ENCODE data around the gene CLK3.
A peak's percentile ranks its signal among the peaks of the same experiment; 100 is the strongest.
"Not testable (repeated sequence)": the region's sequence is repeated elsewhere in the genome, so short reads cannot be mapped to it uniquely, and the experiment has no call there.

CLK3 gene

GRCh38 chr15:74621936-74622335 is 6.3 kb downstream of the CLK3 start:
- no peak for DNase-seq (ENCODE audit: low spot score)

- no peak for DNase-seq (ENCODE audit: low spot score)
Observed at GRCh38 chr15:74622758-74623157, 7.1 kb downstream of the CLK3 start.

- DNase-seq (ENCODE audit: low spot score): no peak
Observed at GRCh38 chr15:74624020-74624602, 8.5 kb downstream of the CLK3 start.

- DNase-seq (ENCODE audit: low spot score): no peak
Observed at GRCh38 chr15:74625693-74626092, 10.1 kb downstream of the CLK3 start.

- no peak for DNase-seq (ENCODE audit: low spot score)
Observed at GRCh38 chr15:74626336-74626735, 10.7 kb downstream of the CLK3 start.

- no peak for DNase-seq (ENCODE audit: low spot score)
Observed at GRCh38 chr15:74626752-74627692, 11.4 kb downstream of the CLK3 start.

- DNase-seq (ENCODE audit: low spot score): no peak
Observed at GRCh38 chr15:74627766-74628165, 12.1 kb downstream of the CLK3 start.

- DNase-seq (ENCODE audit: low spot score): no peak
Observed at GRCh38 chr15:74628199-74628598, 12.6 kb downstream of the CLK3 start.

- DNase-seq (ENCODE audit: low spot score): no peak
Observed at GRCh38 chr15:74628949-74629348, 13.3 kb downstream of the CLK3 start.

GRCh38 chr15:74629696-74630095 is 14.1 kb downstream of the CLK3 start:
- not testable (repeated sequence) for DNase-seq (ENCODE audit: low spot score)

- DNase-seq (ENCODE audit: low spot score): no peak
Observed at GRCh38 chr15:74630284-74631086, 14.8 kb downstream of the CLK3 start.

- no peak for DNase-seq (ENCODE audit: low spot score)
Observed at GRCh38 chr15:74631087-74631385, 15.4 kb downstream of the CLK3 start.

GRCh38 chr15:74631408-74631807 is 15.8 kb downstream of the CLK3 start:
- no peak for DNase-seq (ENCODE audit: low spot score)

GRCh38 chr15:74631935-74632560 is 16.4 kb downstream of the CLK3 start:
- DNase-seq (ENCODE audit: low spot score): peak; percentile 34

- DNase-seq (ENCODE audit: low spot score): no peak
Observed at GRCh38 chr15:74632601-74633000, 17.0 kb downstream of the CLK3 start.

GRCh38 chr15:74633781-74634180 is 18.1 kb downstream of the CLK3 start:
- no peak for DNase-seq (ENCODE audit: low spot score)

- peak; percentile 74 for DNase-seq (ENCODE audit: low spot score)
Observed at GRCh38 chr15:74635228-74635627, 19.6 kb downstream of the CLK3 start.

GRCh38 chr15:74636984-74637383 is 21.3 kb downstream of the CLK3 start:
- DNase-seq (ENCODE audit: low spot score): no peak

- DNase-seq (ENCODE audit: low spot score): no peak
Observed at GRCh38 chr15:74641151-74641550, 25.5 kb downstream of the CLK3 start.

- no peak for DNase-seq (ENCODE audit: low spot score)
Observed at GRCh38 chr15:74642348-74642733, 26.7 kb downstream of the CLK3 start.

GRCh38 chr15:74642734-74643664 is 27.4 kb downstream of the CLK3 start:
- no peak for DNase-seq (ENCODE audit: low spot score)
